Astrocyte (in vitro differentiated cells and primary cell): ENCODE results near the gene AKAP12. TPM values are rescaled to one million over a fixed set of nuclear protein-coding genes. Genes with fewer than 3 reads are reported as not detected.
A peak's percentile ranks its signal among the peaks of the same experiment; 100 is the strongest.

Experiments used
- DNase-seq: peaks from one replicate; pipeline ENCODE4 v3.0.0-alpha.2; 2010; ENCODE audit warnings: low read depth
- FAIRE-seq: peaks from 2 replicates; lab custom pipeline; 2011; peaks lifted over from hg19 to GRCh38; lab: Jason Lieb, UNC
- H2AFZ ChIP-seq: 2 replicates; pipeline ENCODE4 v1.6.0; 2012; ENCODE audit warnings: low read depth, low read length, inconsistent platforms
- H3K27ac ChIP-seq: 2 replicates; pipeline ENCODE4 v1.5.1; 2011; ENCODE audit warnings: low read depth, low read length, inconsistent platforms
- H3K27me3 ChIP-seq: 2 replicates; pipeline ENCODE4 v1.6.0; 2011; ENCODE audit warnings: low read length, inconsistent platforms; ENCODE audit not compliant: insufficient read depth
- H3K36me3 ChIP-seq: 2 replicates; pipeline ENCODE4 v1.5.1; 2011; ENCODE audit warnings: low read length, inconsistent platforms; ENCODE audit not compliant: insufficient read depth
- H3K4me1 ChIP-seq: 2 replicates; pipeline ENCODE4 v1.5.1; 2011; ENCODE audit warnings: low read length, inconsistent platforms; ENCODE audit not compliant: insufficient read depth
- H3K4me2 ChIP-seq: 2 replicates; pipeline ENCODE4 v1.6.0; 2012; ENCODE audit warnings: low read length, inconsistent platforms
- H3K4me3 ChIP-seq: 2 replicates; pipeline ENCODE4 v1.5.1; 2011; ENCODE audit warnings: low read depth, mild to moderate bottlenecking, low read length, inconsistent platforms; ENCODE audit not compliant: insufficient read depth
- H3K79me2 ChIP-seq: 2 replicates; pipeline ENCODE4 v1.6.0; 2012; ENCODE audit warnings: mild to moderate bottlenecking, low read length, inconsistent platforms; ENCODE audit not compliant: insufficient read depth
- H3K9ac ChIP-seq: 2 replicates; pipeline ENCODE4 v1.6.0; 2012; ENCODE audit warnings: mild to moderate bottlenecking, low read length, inconsistent platforms
- H3K9me3 ChIP-seq: 2 replicates; pipeline ENCODE4 v1.5.1; 2012; ENCODE audit warnings: low read depth, mild to moderate bottlenecking, low read length, inconsistent platforms; ENCODE audit not compliant: insufficient read depth
- H4K20me1 ChIP-seq: 2 replicates; pipeline ENCODE4 v1.6.0; 2012; ENCODE audit warnings: low read length, inconsistent platforms; ENCODE audit not compliant: insufficient read depth
- H3K27ac Mint-ChIP-seq: one replicate; pipeline ENCODE4 v1.8.0; 2021; ENCODE audit warnings: mild to moderate bottlenecking, mixed read lengths; ENCODE audit not compliant: unreplicated experiment
- H3K27me3 Mint-ChIP-seq: one replicate; pipeline ENCODE4 v1.8.0; 2021; ENCODE audit warnings: low read depth, mixed read lengths; ENCODE audit not compliant: unreplicated experiment
- H3K36me3 Mint-ChIP-seq: one replicate; pipeline ENCODE4 v1.8.0; 2021; ENCODE audit warnings: low read depth, mixed read lengths; ENCODE audit not compliant: unreplicated experiment
- H3K4me1 Mint-ChIP-seq: one replicate; pipeline ENCODE4 v1.8.0; 2021; ENCODE audit warnings: low read depth, mixed read lengths; ENCODE audit not compliant: unreplicated experiment
- H3K4me3 Mint-ChIP-seq: one replicate; pipeline ENCODE4 v1.8.0; 2021; ENCODE audit warnings: mild to moderate bottlenecking, moderate library complexity, mixed read lengths; ENCODE audit not compliant: unreplicated experiment
- H3K9me3 Mint-ChIP-seq: one replicate; pipeline ENCODE4 v1.8.0; 2021; ENCODE audit warnings: mild to moderate bottlenecking, mixed read lengths; ENCODE audit not compliant: unreplicated experiment
- CTCF ChIP-seq: IDR thresholded peaks from 2 replicates; pipeline ENCODE4 v1.5.1; 2011; ENCODE audit warnings: low read depth, mild to moderate bottlenecking, inconsistent platforms, low read length, moderate library complexity; ENCODE audit not compliant: insufficient read depth
- EZH2 ChIP-seq: IDR thresholded peaks from 2 replicates; pipeline ENCODE4 v1.6.1; 2012; ENCODE audit warnings: mild to moderate bottlenecking, low read length, inconsistent platforms; ENCODE audit not compliant: insufficient read depth
- total RNA-seq: library from RNA; stranded (reverse); gene quantifications from 2 replicates; pipeline ENCODE4 v1.2.1, GENCODE V29; 2021

The AKAP12 gene
- total RNA-seq, 1 donor from 2014 or later, result 115 TPM

GRCh38 chr6:151207674-151208073 is 32.1 kb upstream of the AKAP12 start:
- H3K79me2 ChIP-seq, result no peaks in the 10 kb centered on the region
- no peak overlapping the region for H3K4me3 ChIP-seq
- no peaks in the 10 kb centered on the region for H3K36me3 ChIP-seq
- TF ChIP-seq EZH2 (no peak), CTCF (no peak)
- H4K20me1 ChIP-seq, result no peaks in the 10 kb centered on the region
- peaks cover 3% of the 10 kb centered on the region for H3K4me1 ChIP-seq
- no peaks in the 10 kb centered on the region for H3K9me3 ChIP-seq
- no peak overlapping the region for H2AFZ ChIP-seq
- no peaks in the 10 kb centered on the region for H3K27me3 ChIP-seq
- Mint-ChIP-seq H3K9me3 (peaks cover 7% of the 10 kb centered on the region), H3K4me3 (no peak overlapping the region), H3K36me3 (peaks cover 3% of the 10 kb centered on the region), H3K4me1 (peaks cover 8% of the 10 kb centered on the region), H3K27me3 (no peaks in the 10 kb centered on the region), H3K27ac (no peak overlapping the region)
- FAIRE-seq (no peak), DNase-seq (no peak)
- no peak overlapping the region for H3K27ac ChIP-seq
- no peak overlapping the region for H3K4me2 ChIP-seq
- no peak overlapping the region for H3K9ac ChIP-seq

GRCh38 chr6:151209071-151209831 is 30.5 kb upstream of the AKAP12 start:
- H4K20me1 ChIP-seq, result no peaks in the 10 kb centered on the region
- H3K9ac ChIP-seq, result peak overlapping the region; percentile 26
- Mint-ChIP-seq H3K27me3 (no peaks in the 10 kb centered on the region), H3K4me3 (no peak overlapping the region), H3K27ac (no peak overlapping the region), H3K4me1 (peaks cover 8% of the 10 kb centered on the region), H3K9me3 (peaks cover 12% of the 10 kb centered on the region), H3K36me3 (peaks cover 6% of the 10 kb centered on the region)
- H3K36me3 ChIP-seq, result no peaks in the 10 kb centered on the region
- peak overlapping the region; percentile 68 for H2AFZ ChIP-seq
- TF ChIP-seq CTCF (no peak), EZH2 (no peak)
- peak; percentile 27 for DNase-seq
- H3K4me3 ChIP-seq, result peak overlapping the region; percentile 32
- H3K9me3 ChIP-seq, result no peaks in the 10 kb centered on the region
- FAIRE-seq, result no peak
- no peaks in the 10 kb centered on the region for H3K27me3 ChIP-seq
- no peak overlapping the region for H3K27ac ChIP-seq
- no peaks in the 10 kb centered on the region for H3K79me2 ChIP-seq
- H3K4me2 ChIP-seq, result peak overlapping the region; percentile 74
- peaks cover 3% of the 10 kb centered on the region for H3K4me1 ChIP-seq

- TF ChIP-seq CTCF (no peak), EZH2 (no peak)
- H3K4me1 ChIP-seq, result peaks cover 3% of the 10 kb centered on the region
- H3K9me3 Mint-ChIP-seq, result peaks cover 14% of the 10 kb centered on the region
- H3K9ac ChIP-seq, result no peak overlapping the region
- H3K36me3 ChIP-seq, result no peaks in the 10 kb centered on the region
- no peaks in the 10 kb centered on the region for H4K20me1 ChIP-seq
- no peaks in the 10 kb centered on the region for H3K9me3 ChIP-seq
- peaks cover 3% of the 10 kb centered on the region for H3K27me3 Mint-ChIP-seq
- H3K4me2 ChIP-seq, result no peak overlapping the region
- no peaks in the 10 kb centered on the region for H3K27me3 ChIP-seq
- no peaks in the 10 kb centered on the region for H3K79me2 ChIP-seq
- H3K36me3 Mint-ChIP-seq, result peaks cover 6% of the 10 kb centered on the region
- no peak for DNase-seq
- H3K4me3 ChIP-seq, result no peak overlapping the region
- peaks cover 8% of the 10 kb centered on the region for H3K4me1 Mint-ChIP-seq
- H3K27ac Mint-ChIP-seq, result no peak overlapping the region
- H3K4me3 Mint-ChIP-seq, result no peak overlapping the region
- no peak for FAIRE-seq
- H3K27ac ChIP-seq, result no peak overlapping the region
- H2AFZ ChIP-seq, result no peak overlapping the region
These were observed 28.7 kb upstream of the AKAP12 start for GRCh38 chr6:151211075-151211474.
